Ovary (tissue), 9 donors: ENCODE measurements around the gene CPNE1. TPM values are rescaled to one million over a fixed set of nuclear protein-coding genes. Genes with fewer than 3 reads are reported as not detected.

Experiments used
- DNase-seq, 5 donors: peaks; one replicate each; pipeline ENCODE4 v3.0.0-alpha.2; 2019 to 2020
- H3K27ac ChIP-seq, 2 donors: fragments of 200-600 bp; one replicate each; pipeline versions ENCODE4 v1.5.1 to v1.8.0; 2019 to 2022
- H3K27me3 ChIP-seq: fragments of 200-600 bp; one replicate; pipeline ENCODE4 v1.8.0; 2022
- H3K36me3 ChIP-seq: fragments of 200-600 bp; sonication (generic); one replicate; pipeline ENCODE4 v1.5.1; 2019
- H3K4me1 ChIP-seq: one replicate; pipeline ENCODE4 v1.8.1; 2013; ENCODE audit warnings: mild to moderate bottlenecking, moderate library complexity; ENCODE audit not compliant: insufficient read depth
- H3K4me3 ChIP-seq: fragments of 200-600 bp; sonication (generic); one replicate; pipeline ENCODE4 v1.5.1; 2017
- H3K9me3 ChIP-seq, 2 donors: fragments of 200-600 bp in 1 of 2; sonication (generic) in 1 of 2; one replicate each; pipeline versions ENCODE4 v1.5.1 to v1.8.1; 2013 to 2019; ENCODE audit warnings: mild to moderate bottlenecking in 1 of 2, moderate library complexity in 1 of 2
- EP300 ChIP-seq: sonication (generic); formaldehyde crosslinking; IDR thresholded peaks from one replicate; pipeline ENCODE4 v1.6.1; 2017; ENCODE audit warnings: antibody characterized with exemption
- POLR2A ChIP-seq: fragments of 450-650 bp; IDR thresholded peaks from one replicate; pipeline ENCODE4 v1.6.1; 2017; ENCODE audit warnings: antibody characterized with exemption, mild to moderate bottlenecking, moderate library complexity
- WGBS, 3 donors: extraction: QIAGEN DNeasy Blood & Tissue Kit in 1 of 3; methylation state at CpG; one replicate each; pipeline versions ENCODE4 v1.1.5 to v1.1.7; 2013 to 2017; 5-methylcytosine and 5-hydroxymethylcytosine counted together
- intact Hi-C, 4 donors: fragments of 100-400 bp; cut with DNase I; formaldehyde crosslinking; loops; one replicate each; pipeline versions ENCODE4 v1.11.0 to v1.15.1; 2022 to 2023
- polyA plus RNA-seq, 2 donors: library from polyadenylated mRNA; stranded (reverse); fragments of 200-250 nt in 1 of 2; fragments of 350-450 nt in 1 of 2; fragmentation: Illumina TruSeq in 1 of 2; extraction: RNeasy Lipid Tissue Mini Kit (QIAGEN cat#74804) in 1 of 2; gene quantifications; one replicate each; pipeline ENCODE4 v1.2.3, GENCODE V29; 2013 to 2014
- total RNA-seq, 7 donors: library from RNA; depleted of rRNA in 2 of 7; stranded (reverse); fragments of >200 nt in 2 of 7; fragmentation: NEBNext Ultra II Directional in 3 of 7; extraction: Animal tissue kit (Norgen Biotek cat#: 25700) in 3 of 7; gene quantifications; one replicate each; pipeline versions ENCODE4 v1.1.0 to v1.2.4, GENCODE V29; 2016 to 2023
- TF ChIP-seq, protein P1 (sequence below), 3 donors: fragments of 450-650 bp in 2 of 3; fragments of 200-600 bp in 1 of 3; IDR thresholded peaks; one replicate each; pipeline versions ENCODE4 v1.5.1 to v1.8.0; 2016 to 2022; ENCODE audit warnings: antibody characterized with exemption in 3 of 3, mild to moderate bottlenecking in 1 of 3
- donor health status: DM: no; HTN: no; CAD: no; lungs with moderate emphysema.
- donor health status: DM: no; HTN: no; CAD: no.
- donor health status: Bipolar disorder and iron deficiency.
- donor health status: DM: yes; HTN: yes; CAD: no.
- donor health status: DM: no; HTN: no; CAD: no.
- donor health status: DM: yes; HTN: yes; CAD: no.

CPNE1 gene
- total and polyA plus RNA-seq, 9 donors, result 97.5 to 173 (median 157) TPM

DNA sequence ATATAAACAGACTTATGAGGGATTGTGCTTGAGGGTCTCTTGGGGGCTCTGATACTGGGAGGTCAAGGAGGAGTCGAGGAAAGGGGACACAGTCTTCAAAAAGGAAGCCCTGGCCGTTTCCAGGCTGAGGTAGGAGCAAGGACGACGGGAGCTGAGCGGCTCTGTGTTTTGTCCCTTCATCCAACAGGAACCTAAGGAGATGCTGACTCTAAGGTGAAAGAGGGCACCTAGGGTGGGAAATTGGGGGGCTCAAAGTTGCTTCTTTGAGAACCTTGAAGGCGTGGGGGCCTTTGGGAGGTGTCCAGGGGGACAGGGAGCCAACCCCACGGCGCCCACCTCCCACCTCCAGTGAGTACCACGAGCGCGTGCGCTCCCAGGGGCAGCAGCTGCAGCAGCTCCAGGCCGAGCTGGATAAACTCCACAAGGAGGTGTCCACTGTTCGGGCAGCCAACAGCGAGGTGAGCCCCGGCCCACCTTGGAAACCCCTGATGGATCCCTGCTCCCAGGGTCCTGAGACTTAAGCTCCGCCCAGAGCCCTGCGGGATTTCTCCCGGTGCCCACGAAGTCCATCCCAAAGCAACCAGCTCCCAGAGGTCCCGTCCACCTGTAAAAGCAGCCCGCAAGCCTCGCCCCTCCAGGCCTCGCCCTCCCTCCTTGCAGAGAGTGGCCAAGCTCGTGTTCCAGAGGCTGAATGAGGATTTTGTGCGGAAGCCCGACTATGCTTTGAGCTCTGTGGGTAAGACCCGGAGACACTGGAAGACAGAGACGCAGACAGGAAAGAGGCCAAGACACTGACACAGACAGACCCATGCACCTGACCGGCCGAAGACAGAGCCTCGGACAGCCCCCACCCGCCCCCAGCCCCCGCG, 46.2 kb downstream of the CPNE1 start:
- no peaks in the 10 kb centered on the region for H3K9me3 ChIP-seq
- peak; percentile 44 to 66 (median 58) for DNase-seq
- intact Hi-C loops, result loop anchor here in 2 of 4 donors (5.0 kb wide), 2 partner anchors 44 to 124 kb away; partner anchors contain the start of genes CPNE1 (in 1 of the 2), RBM12 (in 1 of the 2) and RBM39 (in 1 of the 2)
- WGBS, 3 donors, result 6 to 10% (median 8%) methylated on average over 31 to 35 of the region's 35 CpGs
- no peaks in the 10 kb centered on the region for H3K27me3 ChIP-seq
- peaks cover 1% of the 10 kb centered on the region for H3K4me1 ChIP-seq
- no peaks in the 10 kb centered on the region for H3K36me3 ChIP-seq
- peak overlapping the region; percentile 73 to 82 for H3K27ac ChIP-seq
- TF ChIP-seq POLR2A, result no peak
- H3K4me3 ChIP-seq, result peak overlapping the region; percentile 46

DNA sequence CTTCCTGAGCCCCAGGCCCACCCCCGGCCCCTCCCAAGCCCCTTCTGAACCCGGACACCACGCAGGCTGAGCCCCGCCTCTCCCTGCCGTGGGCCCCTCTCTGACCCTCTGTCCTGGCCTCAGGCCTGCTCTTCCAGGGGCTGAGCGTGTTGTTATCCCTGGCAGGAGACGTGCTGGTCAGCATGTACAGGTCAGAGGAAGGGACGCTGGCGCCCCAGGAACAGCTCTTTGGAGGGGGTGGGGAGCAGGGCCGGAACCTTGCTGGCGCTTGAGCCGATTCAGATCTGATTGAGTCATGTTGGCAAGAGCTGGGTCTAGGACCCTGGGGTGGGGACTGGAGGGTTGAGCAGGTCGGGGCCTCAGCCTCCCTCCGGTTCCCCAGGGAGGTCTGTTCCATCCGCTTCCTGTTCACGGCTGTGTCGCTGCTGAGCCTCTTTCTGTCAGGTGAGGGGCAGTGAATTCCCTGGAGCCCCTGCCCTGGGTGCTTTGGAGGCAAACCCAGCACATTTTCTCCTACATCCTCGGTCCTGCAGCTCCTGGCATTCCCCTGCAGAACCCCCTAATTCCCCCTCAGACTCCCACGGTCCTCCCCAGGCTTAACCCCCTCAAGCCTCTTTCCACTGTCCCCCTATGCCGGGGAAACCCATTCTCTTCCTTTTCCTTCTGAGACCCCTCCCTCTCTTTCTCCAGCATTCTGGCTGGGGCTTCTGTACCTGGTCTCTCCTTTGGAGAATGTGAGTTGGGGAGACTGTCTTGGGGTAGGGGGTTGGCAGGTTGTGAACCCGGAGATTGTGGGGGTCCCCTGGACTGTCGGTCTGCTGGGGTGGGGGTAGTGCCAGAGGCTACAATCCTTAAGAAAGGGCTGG, 47.1 kb downstream of the CPNE1 start:
- peaks cover 1% of the 10 kb centered on the region for H3K4me1 ChIP-seq
- no peaks in the 10 kb centered on the region for H3K27me3 ChIP-seq
- peak; percentile 70 to 87 (median 77) for DNase-seq
- TF ChIP-seq, protein P1, sequence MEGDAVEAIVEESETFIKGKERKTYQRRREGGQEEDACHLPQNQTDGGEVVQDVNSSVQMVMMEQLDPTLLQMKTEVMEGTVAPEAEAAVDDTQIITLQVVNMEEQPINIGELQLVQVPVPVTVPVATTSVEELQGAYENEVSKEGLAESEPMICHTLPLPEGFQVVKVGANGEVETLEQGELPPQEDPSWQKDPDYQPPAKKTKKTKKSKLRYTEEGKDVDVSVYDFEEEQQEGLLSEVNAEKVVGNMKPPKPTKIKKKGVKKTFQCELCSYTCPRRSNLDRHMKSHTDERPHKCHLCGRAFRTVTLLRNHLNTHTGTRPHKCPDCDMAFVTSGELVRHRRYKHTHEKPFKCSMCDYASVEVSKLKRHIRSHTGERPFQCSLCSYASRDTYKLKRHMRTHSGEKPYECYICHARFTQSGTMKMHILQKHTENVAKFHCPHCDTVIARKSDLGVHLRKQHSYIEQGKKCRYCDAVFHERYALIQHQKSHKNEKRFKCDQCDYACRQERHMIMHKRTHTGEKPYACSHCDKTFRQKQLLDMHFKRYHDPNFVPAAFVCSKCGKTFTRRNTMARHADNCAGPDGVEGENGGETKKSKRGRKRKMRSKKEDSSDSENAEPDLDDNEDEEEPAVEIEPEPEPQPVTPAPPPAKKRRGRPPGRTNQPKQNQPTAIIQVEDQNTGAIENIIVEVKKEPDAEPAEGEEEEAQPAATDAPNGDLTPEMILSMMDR (IDR thresholded peaks at IDR 0.05), result peak in 2 of 3 donors; percentile 35 to 48
- no peak for TF ChIP-seq POLR2A
- intact Hi-C loops, result loop anchor here in 2 of 4 donors (2.0 to 5.0 kb wide), 3 partner anchors 45 to 125 kb away; partner anchors contain the start of genes CPNE1 (in 2 of the 2), RBM12 (in 2 of the 2) and RBM39 (in 1 of the 2)
- no peaks in the 10 kb centered on the region for H3K9me3 ChIP-seq
- H3K36me3 ChIP-seq, result no peaks in the 10 kb centered on the region
- H3K27ac ChIP-seq, result peak overlapping the region; percentile 73 to 82
- WGBS, 3 donors, result 6 to 7% (median 6%) methylated on average over 22 of the region's 22 CpGs
- H3K4me3 ChIP-seq, result peak overlapping the region; percentile 35

DNA sequence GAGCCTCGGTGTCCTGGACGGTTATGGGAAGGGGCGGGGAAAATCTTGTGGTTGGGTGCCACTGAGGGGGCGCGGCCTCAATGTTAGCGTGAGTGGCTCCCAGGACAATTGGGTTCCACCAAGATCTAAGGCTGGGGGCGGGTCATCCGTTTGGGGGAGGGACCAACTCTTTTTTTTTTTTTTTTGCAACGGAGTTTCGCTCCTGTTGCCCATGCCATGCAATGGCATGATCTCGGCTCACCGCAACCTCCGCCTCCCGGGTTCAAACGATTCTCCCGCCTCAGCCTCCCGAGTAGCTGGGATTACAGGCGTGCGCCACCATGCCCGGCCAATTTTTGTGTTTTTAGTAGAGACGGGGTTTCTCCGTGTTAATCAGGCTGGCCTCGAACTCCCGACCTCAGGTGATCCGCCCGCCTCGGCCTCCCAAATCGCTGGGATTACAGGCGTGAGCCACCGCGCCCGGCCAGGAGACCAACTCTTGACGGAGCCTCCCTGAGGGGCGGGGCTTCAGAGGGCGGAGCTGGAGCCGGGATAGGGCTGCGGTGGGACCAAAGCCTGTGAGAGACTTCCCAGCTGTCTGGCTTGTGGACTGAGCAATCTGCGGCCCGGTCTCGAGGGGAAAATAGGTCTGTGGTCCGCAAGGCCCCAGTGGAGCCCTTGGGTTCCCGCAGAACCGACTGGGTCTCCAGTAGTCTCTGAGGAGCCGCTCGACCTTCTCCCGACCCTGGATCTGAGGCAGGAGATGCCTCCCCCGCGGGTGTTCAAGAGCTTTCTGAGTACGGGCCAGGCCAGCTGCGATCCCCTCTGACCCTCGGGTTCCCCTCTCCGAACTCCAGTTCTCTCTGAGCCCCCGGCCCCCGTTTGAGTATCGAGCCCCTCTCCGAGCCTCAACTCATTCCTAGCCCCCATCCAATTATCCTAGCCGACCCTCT, 48.0 kb downstream of the CPNE1 start:
- TF ChIP-seq EP300 (no peak), POLR2A (peak; percentile 37)
- TF ChIP-seq, protein P1 (IDR thresholded peaks at IDR 0.05), result no peak
- no peaks in the 10 kb centered on the region for H3K36me3 ChIP-seq
- H3K27ac ChIP-seq, result peak overlapping the region; percentile 73 to 82
- H3K27me3 ChIP-seq, result no peaks in the 10 kb centered on the region
- intact Hi-C loops, result loop anchor here in 2 of 4 donors (2.0 to 5.0 kb wide), 3 partner anchors 46 to 126 kb away; partner anchors contain the start of genes CPNE1 (in 2 of the 2), RBM12 (in 2 of the 2) and RBM39 (in 1 of the 2)
- WGBS, 3 donors, result 1 to 2% (median 2%) methylated on average over 56 to 57 of the region's 57 CpGs
- peak; percentile 90 to 98 (median 93) for DNase-seq
- H3K4me1 ChIP-seq, result peaks cover 1% of the 10 kb centered on the region
- no peaks in the 10 kb centered on the region for H3K9me3 ChIP-seq
- peak overlapping the region; percentile 35 for H3K4me3 ChIP-seq
